Astrocyte (in vitro differentiated cells and primary cell): ENCODE measurements around the gene NR0B1.

Source experiments
- EZH2 ChIP-seq: IDR thresholded peaks from 2 replicates; pipeline ENCODE4 v1.6.1; 2012; ENCODE audit warnings: mild to moderate bottlenecking, low read length, inconsistent platforms; ENCODE audit not compliant: insufficient read depth
- TF ChIP-seq, protein P1 (sequence below): IDR thresholded peaks from 2 replicates; pipeline ENCODE4 v1.5.1; 2011; ENCODE audit warnings: low read depth, mild to moderate bottlenecking, inconsistent platforms, low read length, moderate library complexity; ENCODE audit not compliant: insufficient read depth

DNA sequence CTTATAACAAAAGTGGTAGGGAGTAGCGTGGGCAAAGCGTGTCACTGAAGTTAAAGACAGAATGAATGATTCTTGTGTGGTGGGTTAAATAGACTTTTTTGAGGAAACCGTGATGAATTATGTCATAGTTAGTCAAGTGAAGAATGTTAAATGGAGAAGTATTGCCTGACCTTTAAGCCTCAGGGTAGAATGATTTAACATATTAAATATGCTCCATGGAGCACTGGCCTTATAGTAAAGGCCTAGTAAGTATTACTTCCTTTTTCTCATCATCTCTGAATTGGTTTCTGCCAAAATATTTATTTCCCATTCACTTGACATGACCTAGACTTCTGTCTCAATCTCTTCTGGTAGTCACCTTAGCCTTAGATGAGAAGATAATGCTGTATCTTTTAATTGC, 38.6 kb downstream of the NR0B1 start:
- TF ChIP-seq, protein P1, sequence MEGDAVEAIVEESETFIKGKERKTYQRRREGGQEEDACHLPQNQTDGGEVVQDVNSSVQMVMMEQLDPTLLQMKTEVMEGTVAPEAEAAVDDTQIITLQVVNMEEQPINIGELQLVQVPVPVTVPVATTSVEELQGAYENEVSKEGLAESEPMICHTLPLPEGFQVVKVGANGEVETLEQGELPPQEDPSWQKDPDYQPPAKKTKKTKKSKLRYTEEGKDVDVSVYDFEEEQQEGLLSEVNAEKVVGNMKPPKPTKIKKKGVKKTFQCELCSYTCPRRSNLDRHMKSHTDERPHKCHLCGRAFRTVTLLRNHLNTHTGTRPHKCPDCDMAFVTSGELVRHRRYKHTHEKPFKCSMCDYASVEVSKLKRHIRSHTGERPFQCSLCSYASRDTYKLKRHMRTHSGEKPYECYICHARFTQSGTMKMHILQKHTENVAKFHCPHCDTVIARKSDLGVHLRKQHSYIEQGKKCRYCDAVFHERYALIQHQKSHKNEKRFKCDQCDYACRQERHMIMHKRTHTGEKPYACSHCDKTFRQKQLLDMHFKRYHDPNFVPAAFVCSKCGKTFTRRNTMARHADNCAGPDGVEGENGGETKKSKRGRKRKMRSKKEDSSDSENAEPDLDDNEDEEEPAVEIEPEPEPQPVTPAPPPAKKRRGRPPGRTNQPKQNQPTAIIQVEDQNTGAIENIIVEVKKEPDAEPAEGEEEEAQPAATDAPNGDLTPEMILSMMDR = no peak
- TF ChIP-seq EZH2 = no peak
